ENCODE measurements around the gene CLASP1. TPM values are rescaled to one million over a fixed set of nuclear protein-coding genes. Genes with fewer than 3 reads are reported as not detected.

The CLASP1 gene
- total RNA-seq, 1 experiment from 2014 or later, result 46.1 TPM

DNA sequence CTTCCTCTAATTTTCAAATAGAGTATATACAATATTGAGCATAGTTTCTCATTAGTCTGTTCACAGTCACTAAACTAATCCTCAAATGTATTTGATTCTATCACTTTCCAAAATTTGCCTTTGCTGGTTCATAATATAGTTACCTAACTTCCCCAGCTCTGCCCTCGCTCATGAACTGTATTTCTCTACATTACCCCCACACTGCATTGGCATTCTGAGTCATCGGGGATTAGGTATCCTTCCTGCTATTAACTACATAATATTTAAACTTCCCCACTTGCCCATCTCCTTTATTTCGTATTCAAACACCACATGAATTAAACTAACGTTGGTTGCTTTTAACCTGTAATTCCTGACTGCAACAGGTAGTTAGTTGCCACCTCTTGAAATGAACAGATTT is 14.8 kb upstream of the CLASP1 start:
- BruUV-seq (replicated peaks), result no TSS peak
- no peak overlapping the region for H3K4me3 ChIP-seq (ENCODE audit: low read depth, low read length)
- H3K36me3 ChIP-seq (ENCODE audit: control insufficient read depth, insufficient read depth, low read length), result no peaks in the 10 kb centered on the region
- H3K9me3 Mint-ChIP-seq (ENCODE audit: unreplicated experiment), result no peaks in the 10 kb centered on the region
- H3K4me3 Mint-ChIP-seq (ENCODE audit: unreplicated experiment), result no peak overlapping the region
- H3K4me1 ChIP-seq, result no peaks in the 10 kb centered on the region
- no peak for DNase-seq
- no peaks in the 10 kb centered on the region for H3K27me3 ChIP-seq (replicated peaks; ENCODE audit: control insufficient read depth, insufficient read depth, low read length)
- no peaks in the 10 kb centered on the region for H3K4me1 Mint-ChIP-seq (ENCODE audit: low read depth, unreplicated experiment)
- H3K36me3 Mint-ChIP-seq (ENCODE audit: insufficient read depth, unreplicated experiment), result no peaks in the 10 kb centered on the region
- ChIA-PET CTCF (no interaction called here), POLR2A (no interaction called here)
- H3K27ac Mint-ChIP-seq (ENCODE audit: unreplicated experiment), result no peak overlapping the region
- no peaks in the 10 kb centered on the region for H3K9me3 ChIP-seq
- intact Hi-C loops (cut with micrococcal nuclease; ENCODE audit: unreplicated experiment), result no loop called here
- H3K27me3 Mint-ChIP-seq (ENCODE audit: insufficient read depth, unreplicated experiment), result no peaks in the 10 kb centered on the region
- no peak for TF ChIP-seq CTCF (IDR thresholded peaks at IDR 0.05; ENCODE audit: insufficient read depth in 1 of 2, low read depth in 1 of 2, low read length in 1 of 2, severe bottlenecking in 1 of 2, unreplicated experiment in 1 of 2)

- Mint-ChIP-seq H3K27ac (ENCODE audit: unreplicated experiment) (no peak overlapping the region), H3K4me1 (ENCODE audit: low read depth, unreplicated experiment) (no peaks in the 10 kb centered on the region), H3K4me3 (ENCODE audit: unreplicated experiment) (no peak overlapping the region), H3K9me3 (ENCODE audit: unreplicated experiment) (no peaks in the 10 kb centered on the region), H3K27me3 (ENCODE audit: insufficient read depth, unreplicated experiment) (no peaks in the 10 kb centered on the region), H3K36me3 (ENCODE audit: insufficient read depth, unreplicated experiment) (no peaks in the 10 kb centered on the region)
- H3K4me1 ChIP-seq, result no peaks in the 10 kb centered on the region
- TF ChIP-seq CTCF (IDR thresholded peaks at IDR 0.05; ENCODE audit: insufficient read depth in 1 of 2, low read depth in 1 of 2, low read length in 1 of 2, severe bottlenecking in 1 of 2, unreplicated experiment in 1 of 2), result no peak
- BruUV-seq (replicated peaks), result no TSS peak
- ChIA-PET POLR2A (no interaction called here), CTCF (no interaction called here)
- no peaks in the 10 kb centered on the region for H3K36me3 ChIP-seq (ENCODE audit: control insufficient read depth, insufficient read depth, low read length)
- no peaks in the 10 kb centered on the region for H3K27me3 ChIP-seq (replicated peaks; ENCODE audit: control insufficient read depth, insufficient read depth, low read length)
- intact Hi-C loops (cut with micrococcal nuclease; ENCODE audit: unreplicated experiment), result no loop called here
- H3K9me3 ChIP-seq, result no peaks in the 10 kb centered on the region
- DNase-seq, result no peak
- H3K4me3 ChIP-seq (ENCODE audit: low read depth, low read length), result no peak overlapping the region
Measured at GRCh38 chr2:121663434-121663833, 14.2 kb upstream of the CLASP1 start.

GRCh38 chr2:121662656-121663055 is 13.4 kb upstream of the CLASP1 start:
- Histone ChIP-seq H3K27me3 (replicated peaks; ENCODE audit: control insufficient read depth, insufficient read depth, low read length) (no peaks in the 10 kb centered on the region), H3K4me3 (ENCODE audit: low read depth, low read length) (no peak overlapping the region), H3K9me3 (no peaks in the 10 kb centered on the region), H3K4me1 (no peaks in the 10 kb centered on the region), H3K36me3 (ENCODE audit: control insufficient read depth, insufficient read depth, low read length) (no peaks in the 10 kb centered on the region)
- no peaks in the 10 kb centered on the region for H3K27me3 Mint-ChIP-seq (ENCODE audit: insufficient read depth, unreplicated experiment)
- no peaks in the 10 kb centered on the region for H3K36me3 Mint-ChIP-seq (ENCODE audit: insufficient read depth, unreplicated experiment)
- ChIA-PET POLR2A (no interaction called here), CTCF (no interaction called here)
- no peak for DNase-seq
- no peak overlapping the region for H3K4me3 Mint-ChIP-seq (ENCODE audit: unreplicated experiment)
- no peaks in the 10 kb centered on the region for H3K4me1 Mint-ChIP-seq (ENCODE audit: low read depth, unreplicated experiment)
- H3K9me3 Mint-ChIP-seq (ENCODE audit: unreplicated experiment), result no peaks in the 10 kb centered on the region
- H3K27ac Mint-ChIP-seq (ENCODE audit: unreplicated experiment), result no peak overlapping the region
- no peak for TF ChIP-seq CTCF (IDR thresholded peaks at IDR 0.05; ENCODE audit: insufficient read depth in 1 of 2, low read depth in 1 of 2, low read length in 1 of 2, severe bottlenecking in 1 of 2, unreplicated experiment in 1 of 2)
- BruUV-seq (replicated peaks), result no TSS peak
- intact Hi-C loops (cut with micrococcal nuclease; ENCODE audit: unreplicated experiment), result no loop called here
